A549 (cell line): ENCODE results near the gene OR2V1.

Source experiments
- CTCF ChIP-seq: fragments of >200 bp; sonication (Bioruptor Twin); formaldehyde crosslinking; IDR thresholded peaks from 3 replicates; pipeline ENCODE4 v1.5.1; 2016
- MAX ChIP-seq: IDR thresholded peaks from 2 replicates; pipeline ENCODE4 v1.6.1; 2012
- RAD21 ChIP-seq, 2 experiments: fragments of >200 bp in 1 of 2; sonication (Bioruptor Twin) in 1 of 2; formaldehyde crosslinking in 1 of 2; IDR thresholded peaks in 1 of 2; conservative IDR thresholded peaks in 1 of 2; 2 replicates in 1 of 2; 3 replicates in 1 of 2; pipeline ENCODE4 v1.6.1; 2012 to 2018; ENCODE audit warnings: inconsistent platforms in 1 of 2

- TF ChIP-seq RAD21 (conservative IDR thresholded peaks at IDR 0.05 in 1 of 2, IDR thresholded peaks at IDR 0.05 in 1 of 2) = no peak
- TF ChIP-seq CTCF = no peak
- no peak for TF ChIP-seq MAX
Measured at GRCh38 chr5:181126841-181127240, 4.1 kb downstream of the OR2V1 start.
